NCI-H2107 treated with DMSO at 0.1 percent for 48 hours (cell line): ENCODE measurements around the gene MTMR12.
A peak's percentile ranks its signal among the peaks of the same experiment; 100 is the strongest.

Experiments used
- DNase-seq: peaks from one replicate; lab custom pipeline; 2025; ENCODE audit not compliant: unreplicated experiment; lab: John Stamatoyannopoulos, UW

Gene MTMR12

DNA sequence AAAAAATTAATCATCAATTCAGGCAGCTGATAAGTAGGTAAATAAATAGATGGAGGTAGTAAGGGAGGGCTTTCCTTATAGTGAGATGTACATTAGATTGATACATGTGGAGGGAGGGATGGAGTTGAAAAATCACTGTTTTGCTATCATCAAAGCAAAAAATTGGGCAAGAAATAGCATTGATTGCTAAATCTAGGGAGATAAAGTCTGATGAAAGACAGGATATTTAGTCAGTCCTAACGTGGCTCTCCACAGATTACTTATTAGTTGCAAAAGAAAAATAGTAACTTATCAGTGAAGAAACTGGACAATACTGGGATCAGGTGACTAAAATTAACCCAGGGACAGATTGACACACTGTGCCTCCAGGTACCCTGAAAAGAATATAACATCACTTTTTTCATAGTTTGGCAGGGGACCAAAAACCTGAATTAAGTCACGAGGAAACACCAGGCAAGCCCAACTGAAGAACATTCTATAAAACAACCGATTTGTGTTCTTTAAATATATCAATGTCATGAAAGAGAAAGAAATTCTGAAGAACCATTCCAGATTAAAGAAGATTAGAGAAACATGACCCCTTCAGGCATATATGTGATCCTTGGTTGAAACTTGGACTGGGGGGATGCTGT is 111.5 kb downstream of the MTMR12 start:
- DNase-seq: no peak

DNA sequence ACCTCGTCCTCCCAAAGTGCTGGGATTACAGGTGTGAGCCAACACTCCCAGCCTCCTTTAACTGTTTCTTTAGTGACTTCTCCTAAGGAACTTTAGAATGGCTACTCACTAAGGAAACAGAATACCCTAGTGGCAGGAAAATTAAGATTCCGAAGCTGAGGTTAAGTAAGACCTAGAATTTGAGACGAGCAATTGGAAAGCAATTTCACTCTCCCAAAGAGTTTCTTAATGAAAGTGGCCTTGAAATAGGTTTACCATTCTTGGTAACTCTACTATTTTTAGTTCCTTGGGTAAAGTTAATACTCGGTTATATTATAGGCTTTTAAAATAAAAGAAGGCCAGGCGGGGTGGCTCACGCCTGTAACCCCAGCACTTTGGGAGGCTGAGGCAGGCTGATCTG is 115.7 kb downstream of the MTMR12 start:
- no peak for DNase-seq

GRCh38 chr5:32195265-32195664 is 117.5 kb downstream of the MTMR12 start:
- DNase-seq: no peak

DNA sequence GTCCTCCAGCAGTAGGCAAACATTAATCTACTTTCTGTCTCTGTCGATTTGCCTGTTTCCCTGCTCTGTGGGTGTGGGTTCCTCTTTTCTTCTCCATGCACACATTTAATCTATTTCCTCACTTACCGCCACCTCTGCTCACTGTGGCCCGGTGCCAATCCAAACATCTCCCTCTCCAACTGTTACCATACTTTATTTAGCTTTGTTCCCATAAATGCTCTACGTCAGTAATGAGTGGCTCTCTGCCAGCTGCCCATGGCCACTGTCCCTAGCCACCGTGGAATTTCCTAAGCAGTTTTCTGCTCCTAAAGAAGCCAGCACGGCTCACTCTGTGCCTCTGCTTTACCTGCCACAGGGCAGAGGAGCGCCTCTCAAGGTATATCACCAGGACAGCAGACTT is 119.1 kb downstream of the MTMR12 start:
- DNase-seq: peak; percentile 95

- DNase-seq: no peak
Measured at GRCh38 chr5:32190095-32190494, 122.6 kb downstream of the MTMR12 start.

- DNase-seq: no peak
Measured at GRCh38 chr5:32187675-32188074, 125.1 kb downstream of the MTMR12 start.

GRCh38 chr5:32182463-32183063 is 130.2 kb downstream of the MTMR12 start:
- no peak for DNase-seq
